ENCODE data around the gene TMEM132C. TPM values are rescaled to one million over a fixed set of nuclear protein-coding genes. Genes with fewer than 3 reads are reported as not detected.

TMEM132C gene
- total RNA-seq, 1 experiment from 2014 or later, result not detected

DNA sequence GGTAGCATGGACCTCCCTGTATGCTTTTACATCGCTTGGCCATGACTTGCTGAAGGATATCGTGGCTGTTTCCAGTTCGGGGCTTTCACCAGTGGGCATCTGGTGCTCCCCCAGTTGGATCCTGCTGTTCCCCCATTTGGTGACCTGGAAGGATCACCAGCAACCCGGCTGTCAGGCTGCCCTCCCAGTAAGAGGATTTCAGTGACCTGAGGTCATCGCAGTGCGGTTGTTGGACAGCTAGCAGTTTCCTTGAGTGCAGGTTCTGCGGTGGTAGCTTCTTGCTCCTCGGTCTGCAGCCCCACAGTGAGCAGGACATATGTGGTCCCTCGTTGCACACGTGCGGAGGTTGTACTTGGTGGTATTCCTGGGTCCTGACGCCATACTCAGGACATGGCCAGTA, 58.7 kb downstream of the TMEM132C start:
- H3F3A ChIP-seq (ENCODE audit: low read length, unreplicated experiment), result no peaks in the 10 kb centered on the region

DNA sequence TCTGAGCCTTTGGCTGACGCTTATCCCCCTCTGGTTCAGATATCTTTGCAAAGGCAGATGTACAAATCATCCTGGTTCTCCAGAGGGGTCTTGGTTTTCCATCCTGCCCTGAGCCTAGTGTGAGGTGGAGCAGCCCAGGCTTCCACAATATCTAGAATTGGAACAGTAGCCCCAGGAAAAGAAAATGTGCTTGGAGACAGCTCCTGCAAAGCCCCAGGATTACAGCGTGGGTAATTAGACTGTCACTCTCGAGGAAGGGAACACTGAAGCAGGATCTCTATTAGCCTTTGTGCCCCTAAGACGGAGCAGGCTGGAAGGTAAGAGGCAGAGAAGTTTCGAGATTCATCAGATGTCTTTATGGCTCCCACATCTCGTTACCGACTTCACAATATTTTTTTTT, 59.4 kb downstream of the TMEM132C start:
- no peaks in the 10 kb centered on the region for H3K36me3 ChIP-seq (ENCODE audit: low read depth, low read length)
- no peak overlapping the region for H3K9ac ChIP-seq (ENCODE audit: low read length)
- no peak overlapping the region for H2AFZ ChIP-seq (ENCODE audit: low read length)
- DNase-seq, result no peak
- H3K27ac ChIP-seq (ENCODE audit: low read length), result no peak overlapping the region
- H3K4me1 ChIP-seq (ENCODE audit: insufficient read depth, low read length), result no peaks in the 10 kb centered on the region
- H3K4me2 ChIP-seq (ENCODE audit: low read length), result no peak overlapping the region
- 0 out of 2 replicates have a peak, but pooled peaks cover 3% of the 10 kb centered on the region for H3K9me3 ChIP-seq (ENCODE audit: low read length)
- ChIA-PET POLR2A (ENCODE audit: unreplicated experiment) (no interaction called here), CTCF (no interaction called here)
- no peak for ATAC-seq
- no peak overlapping the region for H3K4me3 ChIP-seq (ENCODE audit: low read length)
- H3K27me3 ChIP-seq (ENCODE audit: low read length), result peaks cover 56% of the 10 kb centered on the region
- H3K9me2 ChIP-seq (replicated peaks; ENCODE audit: low read length), result no peaks in the 10 kb centered on the region
- H4K20me1 ChIP-seq (ENCODE audit: low read length), result no peaks in the 10 kb centered on the region
- intact Hi-C loops (cut with micrococcal nuclease), result no loop called here
- H3K79me2 ChIP-seq (ENCODE audit: low read length), result no peaks in the 10 kb centered on the region
- BruUV-seq (replicated peaks), result no TSS peak
- H3F3A ChIP-seq (ENCODE audit: low read length, unreplicated experiment), result no peaks in the 10 kb centered on the region
- TF ChIP-seq, protein P1, sequence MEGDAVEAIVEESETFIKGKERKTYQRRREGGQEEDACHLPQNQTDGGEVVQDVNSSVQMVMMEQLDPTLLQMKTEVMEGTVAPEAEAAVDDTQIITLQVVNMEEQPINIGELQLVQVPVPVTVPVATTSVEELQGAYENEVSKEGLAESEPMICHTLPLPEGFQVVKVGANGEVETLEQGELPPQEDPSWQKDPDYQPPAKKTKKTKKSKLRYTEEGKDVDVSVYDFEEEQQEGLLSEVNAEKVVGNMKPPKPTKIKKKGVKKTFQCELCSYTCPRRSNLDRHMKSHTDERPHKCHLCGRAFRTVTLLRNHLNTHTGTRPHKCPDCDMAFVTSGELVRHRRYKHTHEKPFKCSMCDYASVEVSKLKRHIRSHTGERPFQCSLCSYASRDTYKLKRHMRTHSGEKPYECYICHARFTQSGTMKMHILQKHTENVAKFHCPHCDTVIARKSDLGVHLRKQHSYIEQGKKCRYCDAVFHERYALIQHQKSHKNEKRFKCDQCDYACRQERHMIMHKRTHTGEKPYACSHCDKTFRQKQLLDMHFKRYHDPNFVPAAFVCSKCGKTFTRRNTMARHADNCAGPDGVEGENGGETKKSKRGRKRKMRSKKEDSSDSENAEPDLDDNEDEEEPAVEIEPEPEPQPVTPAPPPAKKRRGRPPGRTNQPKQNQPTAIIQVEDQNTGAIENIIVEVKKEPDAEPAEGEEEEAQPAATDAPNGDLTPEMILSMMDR (conservative IDR thresholded peaks at IDR 0.05; ENCODE audit: low read depth, low read length), result no peak
- no peak for TF ChIP-seq EZH2phosphoT487 (IDR thresholded peaks at IDR 0.05; ENCODE audit: borderline replicate concordance, low read length)
- TF ChIP-seq EZH2 (IDR thresholded peaks at IDR 0.05; ENCODE audit: low read length, unreplicated experiment), result no peak

More for the DNA sequence above, 58.7 kb downstream of the TMEM132C start:
- Histone ChIP-seq H3K9me3 (ENCODE audit: low read length) (0 out of 2 replicates have a peak, but pooled peaks cover 3% of the 10 kb centered on the region), H2AFZ (ENCODE audit: low read length) (no peak overlapping the region), H3K36me3 (ENCODE audit: low read depth, low read length) (no peaks in the 10 kb centered on the region), H3K27me3 (ENCODE audit: low read length) (peaks cover 56% of the 10 kb centered on the region), H3K9ac (ENCODE audit: low read length) (no peak overlapping the region), H4K20me1 (ENCODE audit: low read length) (no peaks in the 10 kb centered on the region), H3K9me2 (replicated peaks; ENCODE audit: low read length) (no peaks in the 10 kb centered on the region), H3K4me2 (ENCODE audit: low read length) (no peak overlapping the region), H3K4me3 (ENCODE audit: low read length) (no peak overlapping the region), H3K4me1 (ENCODE audit: insufficient read depth, low read length) (no peaks in the 10 kb centered on the region), H3K79me2 (ENCODE audit: low read length) (no peaks in the 10 kb centered on the region), H3K27ac (ENCODE audit: low read length) (no peak overlapping the region)
- ChIA-PET CTCF (no interaction called here), POLR2A (ENCODE audit: unreplicated experiment) (no interaction called here)
- DNase-seq (no peak), ATAC-seq (no peak)
- TF ChIP-seq, protein P1 (conservative IDR thresholded peaks at IDR 0.05; ENCODE audit: low read depth, low read length), result no peak
- TF ChIP-seq EZH2phosphoT487 (IDR thresholded peaks at IDR 0.05; ENCODE audit: borderline replicate concordance, low read length) (no peak), EZH2 (IDR thresholded peaks at IDR 0.05; ENCODE audit: low read length, unreplicated experiment) (no peak)
- intact Hi-C loops (cut with micrococcal nuclease), result no loop called here
- no TSS peak for BruUV-seq (replicated peaks)

DNA sequence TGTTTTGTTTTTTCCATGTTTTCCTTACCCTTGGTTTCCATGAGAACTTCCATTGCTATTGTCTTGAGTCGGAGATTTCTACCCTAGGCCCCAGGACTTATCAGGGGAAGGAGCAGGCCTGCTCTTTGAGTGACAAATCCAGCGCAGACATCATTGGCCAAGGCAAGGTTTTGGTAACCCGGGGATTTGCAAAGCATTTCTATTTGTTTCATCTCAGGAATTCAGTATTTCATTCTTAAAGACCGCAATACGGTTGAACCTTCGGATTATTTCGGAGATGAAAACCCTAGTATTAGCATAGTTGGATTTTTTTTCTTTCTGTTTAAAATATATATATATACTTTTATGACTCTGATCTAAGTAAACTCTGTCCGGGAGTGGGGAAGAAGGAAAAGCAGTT, 62.0 kb downstream of the TMEM132C start:
- intact Hi-C loops (cut with micrococcal nuclease), result no loop called here
- Histone ChIP-seq H4K20me1 (ENCODE audit: low read length) (no peaks in the 10 kb centered on the region), H2AFZ (ENCODE audit: low read length) (no peak overlapping the region), H3K27me3 (ENCODE audit: low read length) (peaks cover 46% of the 10 kb centered on the region), H3K36me3 (ENCODE audit: low read depth, low read length) (no peaks in the 10 kb centered on the region), H3K9me2 (replicated peaks; ENCODE audit: low read length) (no peaks in the 10 kb centered on the region), H3K79me2 (ENCODE audit: low read length) (no peaks in the 10 kb centered on the region), H3K4me2 (ENCODE audit: low read length) (no peak overlapping the region), H3F3A (ENCODE audit: low read length, unreplicated experiment) (no peaks in the 10 kb centered on the region), H3K4me1 (ENCODE audit: insufficient read depth, low read length) (no peaks in the 10 kb centered on the region), H3K9me3 (ENCODE audit: low read length) (peaks cover 3% of the 10 kb centered on the region; the same call in 1 of the 2 replicates), H3K4me3 (ENCODE audit: low read length) (no peak overlapping the region), H3K9ac (ENCODE audit: low read length) (no peak overlapping the region), H3K27ac (ENCODE audit: low read length) (no peak overlapping the region)
- DNase-seq (no peak), ATAC-seq (no peak)
- ChIA-PET CTCF (no interaction called here), POLR2A (ENCODE audit: unreplicated experiment) (no interaction called here)
- BruUV-seq (replicated peaks), result no TSS peak
- TF ChIP-seq EZH2 (IDR thresholded peaks at IDR 0.05; ENCODE audit: low read length, unreplicated experiment), result no peak
- TF ChIP-seq EZH2phosphoT487 (IDR thresholded peaks at IDR 0.05; ENCODE audit: borderline replicate concordance, low read length), result no peak
- TF ChIP-seq, protein P1 (conservative IDR thresholded peaks at IDR 0.05; ENCODE audit: low read depth, low read length), result no peak
